NCI-H774 (cell line): ENCODE results near the gene PGAM1.
"Not testable (repeated sequence)": the region's sequence is repeated elsewhere in the genome, so short reads cannot be mapped to it uniquely, and the experiment has no call there.

ENCODE experiments used
- DNase-seq: peaks from one replicate; lab custom pipeline; 2025; lab: John Stamatoyannopoulos, UW

PGAM1 gene

DNA sequence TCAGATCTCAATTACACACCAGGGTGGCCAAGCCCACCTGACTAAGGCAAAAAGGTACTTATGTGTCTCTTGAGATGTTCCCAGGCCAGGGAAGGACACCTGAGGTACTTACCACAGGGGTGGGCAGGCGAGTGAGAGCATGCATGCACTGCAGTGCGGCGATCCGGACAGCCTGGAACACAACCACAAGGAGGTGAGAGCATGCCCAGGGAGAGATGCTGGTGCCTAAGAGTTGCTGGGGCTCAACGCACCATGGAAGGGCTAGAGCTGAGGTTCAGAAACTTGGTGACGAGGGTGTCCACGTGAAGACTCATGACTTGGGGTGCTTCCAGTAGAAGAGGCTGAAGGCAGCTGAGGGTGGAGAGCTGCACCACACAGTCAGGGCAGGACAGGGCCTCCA lies 33.1 kb downstream of the PGAM1 start:
- DNase-seq = no peak

DNA sequence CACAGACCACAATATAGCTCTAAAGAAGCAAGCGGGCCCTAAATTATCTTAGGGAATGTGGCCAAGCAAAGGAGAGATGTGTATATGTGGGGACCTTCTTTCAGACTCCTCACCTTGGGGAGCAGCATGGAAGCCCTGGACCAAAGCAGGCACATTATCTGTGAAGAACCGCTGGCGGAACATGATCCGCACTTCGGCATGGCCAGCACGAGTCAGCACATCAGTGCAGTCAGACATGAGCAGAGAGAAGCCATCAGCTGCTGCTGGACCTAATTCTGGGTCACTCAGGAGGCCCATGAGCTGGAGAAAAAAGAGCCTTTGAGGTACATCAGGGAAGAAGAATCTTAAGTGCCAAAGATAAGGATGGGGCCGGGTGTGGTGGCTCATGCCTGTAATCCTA lies 33.9 kb downstream of the PGAM1 start:
- DNase-seq = no peak

DNA sequence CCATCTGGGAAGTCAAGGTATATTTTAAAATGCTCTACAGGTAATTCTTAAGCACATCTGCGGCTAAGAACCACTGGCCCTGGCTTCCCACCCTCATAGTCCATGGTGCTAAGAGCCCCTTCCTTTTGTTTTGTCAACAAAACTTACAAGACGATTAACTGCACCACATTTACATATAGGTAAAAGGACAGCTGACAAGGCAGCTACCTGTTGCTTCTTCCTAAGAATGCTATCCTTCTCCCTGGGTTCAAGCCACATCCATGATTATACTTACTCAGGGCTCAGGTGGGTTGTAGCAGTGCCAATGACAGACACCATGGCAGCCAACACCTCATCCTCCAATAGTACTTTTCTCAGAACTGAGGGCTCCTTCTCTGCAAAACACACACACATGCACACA lies 36.3 kb downstream of the PGAM1 start:
- DNase-seq = no peak

DNA sequence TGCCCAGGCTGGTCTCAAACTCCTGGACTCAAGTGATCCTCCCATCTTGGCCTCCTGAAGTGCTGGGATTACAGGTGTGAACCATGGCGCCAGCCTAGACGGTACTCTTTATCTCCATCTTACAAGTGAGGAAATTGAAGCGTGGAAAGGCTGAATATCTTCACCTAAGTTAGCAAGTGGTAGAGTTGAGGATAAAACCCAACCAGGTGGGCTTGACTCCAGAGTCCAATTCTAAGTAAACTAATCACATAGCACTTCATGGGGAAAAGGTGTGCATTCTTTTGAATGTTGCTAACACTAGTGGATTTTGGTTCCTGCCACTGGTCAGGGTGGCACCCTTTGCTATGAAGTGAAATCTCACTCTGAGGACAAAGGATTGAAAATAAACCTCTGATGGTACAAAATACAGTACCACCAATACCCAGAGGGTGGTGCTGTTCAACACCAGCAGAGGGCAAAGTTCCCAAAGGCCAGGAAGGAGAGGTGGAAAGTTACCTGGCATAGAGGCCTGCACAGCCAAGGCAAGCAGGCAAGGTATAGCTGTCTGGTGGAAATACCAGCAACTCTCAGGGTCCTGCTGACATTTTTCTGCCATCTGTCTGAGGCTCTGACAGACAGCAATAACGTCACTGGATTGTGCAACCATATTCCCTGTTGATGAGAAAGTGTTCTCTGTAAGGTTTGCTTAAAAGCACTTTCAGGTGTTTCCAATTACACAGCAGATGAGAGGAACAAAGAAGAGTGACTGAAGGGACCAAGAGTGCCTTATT lies 37.6 kb downstream of the PGAM1 start:
- DNase-seq = peak; percentile 1

DNA sequence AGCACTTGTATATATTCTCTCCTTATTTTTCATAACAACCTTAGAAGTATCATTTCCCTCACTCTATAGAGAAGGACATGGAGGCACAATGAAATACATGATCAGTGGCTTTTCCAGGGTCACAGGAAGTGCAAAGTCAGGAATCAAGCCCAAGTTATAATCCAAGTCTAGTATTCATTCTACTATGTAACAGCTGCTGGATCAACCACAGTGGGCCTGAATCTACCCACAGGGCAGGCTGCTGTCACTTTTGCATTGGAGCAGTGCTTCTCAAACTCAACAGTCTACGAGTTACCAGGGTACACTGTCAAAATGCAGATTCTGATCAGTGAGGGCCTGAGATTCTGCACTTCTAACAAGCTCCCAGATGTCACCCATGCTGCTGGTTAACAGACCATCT lies 38.2 kb downstream of the PGAM1 start:
- no peak for DNase-seq

DNA sequence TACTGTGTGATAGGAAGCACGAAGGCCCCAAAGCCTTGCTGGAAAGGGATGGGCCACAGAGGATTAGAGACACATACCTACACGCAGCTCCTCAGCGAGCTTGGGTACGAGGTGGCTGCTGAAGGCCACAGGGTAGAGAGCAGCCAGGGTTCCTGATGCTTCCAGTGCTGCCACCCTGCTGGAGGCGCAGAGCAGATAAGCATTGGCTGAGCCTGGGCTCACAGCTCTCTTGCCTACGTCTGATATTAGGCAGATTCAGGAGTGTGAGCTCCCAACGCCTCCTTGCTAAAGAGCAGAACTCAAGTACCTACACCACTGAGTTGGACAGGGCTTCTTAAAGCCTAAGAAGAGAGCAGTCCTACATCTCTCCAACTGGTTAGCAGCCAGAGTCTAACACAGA lies 40.0 kb downstream of the PGAM1 start:
- no peak for DNase-seq

DNA sequence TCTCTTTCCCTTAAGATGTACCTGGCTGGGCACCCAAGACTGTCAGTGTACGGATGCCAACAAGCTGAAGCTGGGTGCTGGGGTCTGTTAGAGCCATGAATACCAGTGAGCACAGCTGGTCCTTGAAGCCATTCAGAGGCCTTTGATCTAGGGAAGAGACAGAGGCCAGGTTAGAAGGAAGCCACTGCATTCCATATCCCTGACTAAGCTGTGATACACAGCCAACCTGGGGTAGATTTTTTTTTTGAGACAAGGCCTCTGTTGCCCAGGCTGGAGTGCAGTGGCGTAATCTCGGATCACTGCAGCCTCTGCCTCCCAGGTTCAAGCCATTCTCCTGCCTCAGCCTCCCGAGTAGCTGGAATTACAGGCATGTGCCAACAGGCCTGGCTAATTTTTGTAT lies 40.8 kb downstream of the PGAM1 start:
- no peak for DNase-seq

DNA sequence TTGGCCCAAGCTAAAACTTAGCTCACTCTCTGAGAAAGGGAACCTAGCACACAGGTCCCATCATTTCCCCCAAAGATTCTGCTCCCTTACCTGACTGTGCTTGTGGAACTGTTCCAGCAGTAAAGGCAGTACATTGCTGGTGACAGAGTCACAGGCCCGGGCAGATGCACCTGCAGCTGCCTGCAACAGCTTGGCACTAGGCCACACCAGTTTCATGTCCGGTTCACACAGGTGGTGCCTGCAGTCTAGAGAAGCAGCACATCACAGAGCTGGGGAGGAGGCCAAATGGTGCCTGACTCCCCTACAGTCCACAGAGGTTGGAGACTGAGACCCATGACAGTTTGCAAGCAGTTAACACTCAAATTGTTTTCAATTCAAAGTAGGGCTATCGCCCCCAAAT lies 42.2 kb downstream of the PGAM1 start:
- DNase-seq = no peak

DNA sequence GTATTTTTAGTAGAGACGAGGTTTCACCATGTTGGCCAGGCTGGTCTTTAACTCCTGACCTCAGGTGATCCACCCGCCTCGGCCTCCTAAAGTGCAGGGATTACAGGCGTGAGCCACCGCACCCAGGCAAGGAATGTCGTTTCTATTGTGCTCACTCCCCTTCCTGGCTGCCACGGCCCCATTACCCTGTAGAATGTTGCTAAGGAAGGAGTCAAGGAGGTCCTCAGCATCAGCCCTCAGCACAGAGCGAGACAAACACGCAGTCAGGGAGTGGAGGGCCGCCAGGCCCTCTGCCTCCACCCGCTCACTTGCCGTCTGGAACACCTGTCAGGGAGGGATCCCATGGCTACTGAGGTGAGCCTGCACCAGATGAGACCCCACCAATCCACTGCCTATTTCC lies 42.8 kb downstream of the PGAM1 start:
- not testable (repeated sequence) for DNase-seq

DNA sequence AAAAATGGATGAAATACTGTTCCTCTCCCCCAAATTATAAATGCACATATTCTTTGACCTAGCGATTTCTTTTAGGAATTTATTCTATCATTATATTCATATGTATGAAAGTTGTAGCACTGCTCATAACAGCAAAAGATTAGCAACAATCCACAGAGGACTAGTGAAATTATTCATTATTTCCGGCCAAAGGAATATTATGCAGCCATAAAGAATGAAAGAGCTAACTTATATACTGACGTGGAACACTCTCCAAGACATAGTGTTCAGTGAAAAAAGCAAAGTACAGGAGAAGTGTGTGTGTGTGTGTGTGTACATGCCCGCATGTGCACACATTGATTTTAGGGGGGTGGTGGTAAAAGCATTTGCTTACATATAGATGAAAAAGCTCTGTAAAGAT lies 48.9 kb downstream of the PGAM1 start:
- DNase-seq = no peak

DNA sequence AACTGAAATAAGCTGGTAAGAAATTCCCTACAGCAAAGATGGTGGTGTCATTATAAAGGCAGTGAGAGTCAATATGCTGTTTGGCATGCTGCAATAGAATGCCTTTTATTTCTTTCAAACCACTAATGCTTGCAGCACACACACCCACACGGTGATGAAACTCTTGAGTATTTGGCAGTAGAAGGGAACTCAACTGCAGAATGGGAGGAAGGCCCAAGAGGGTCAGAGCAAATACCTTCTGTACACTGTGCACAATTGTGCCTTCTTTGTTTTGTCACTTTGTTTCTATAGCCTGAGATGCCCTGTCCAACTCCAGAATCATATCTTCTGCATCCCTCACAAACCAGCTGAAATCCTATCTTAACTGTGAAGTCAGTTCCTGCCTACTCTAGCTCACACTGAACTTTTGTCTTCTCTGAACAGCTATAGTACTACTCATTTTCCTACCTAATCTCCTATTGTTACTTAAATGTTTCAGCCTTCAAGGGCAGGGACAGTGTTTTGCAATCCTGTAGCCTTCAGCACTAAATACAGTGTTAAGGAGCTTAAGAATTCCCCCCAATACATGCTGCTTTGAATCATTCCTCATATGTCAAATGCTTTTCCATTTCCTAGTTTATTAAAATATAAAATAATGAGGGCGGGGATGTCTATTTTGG lies 50.1 kb downstream of the PGAM1 start:
- DNase-seq = no peak

DNA sequence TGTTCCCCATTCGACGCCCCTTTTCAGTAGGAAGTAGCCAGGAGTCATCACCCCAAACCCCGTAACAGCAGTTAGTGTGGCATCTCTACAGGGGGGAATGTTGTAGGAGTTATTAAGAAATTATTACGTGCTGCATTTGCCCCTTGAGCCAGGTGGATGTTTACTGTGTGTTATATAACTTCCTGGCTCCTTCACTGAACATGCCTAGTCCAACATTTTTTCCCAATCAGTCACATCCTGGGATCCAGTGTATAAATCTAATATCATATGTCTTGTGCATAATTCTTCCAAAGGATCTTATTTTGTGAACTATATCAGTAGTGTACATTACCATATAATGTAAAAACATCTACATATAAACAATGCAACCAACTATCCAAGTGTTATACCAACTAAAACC lies 53.4 kb downstream of the PGAM1 start:
- DNase-seq = not testable (repeated sequence)

DNA sequence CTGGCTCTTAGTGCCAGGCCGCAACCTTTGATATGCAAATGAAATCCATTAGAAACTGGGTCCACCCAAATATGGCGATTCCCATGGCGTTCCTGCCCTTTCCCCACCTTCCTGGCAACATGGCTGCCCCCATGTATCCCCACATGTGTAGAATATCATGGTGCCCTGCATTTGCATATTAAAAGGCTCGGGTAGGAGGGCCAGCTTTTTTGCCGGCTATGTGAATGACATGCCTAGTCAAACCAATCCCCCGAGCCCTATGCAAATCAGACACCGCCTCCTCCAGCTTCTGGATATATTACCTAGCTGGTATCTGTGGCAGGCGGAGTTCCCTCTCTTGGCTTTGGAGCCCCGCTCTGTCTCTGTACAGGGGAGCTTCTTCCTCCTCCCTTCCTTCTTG lies 53.9 kb downstream of the PGAM1 start:
- no peak for DNase-seq

DNA sequence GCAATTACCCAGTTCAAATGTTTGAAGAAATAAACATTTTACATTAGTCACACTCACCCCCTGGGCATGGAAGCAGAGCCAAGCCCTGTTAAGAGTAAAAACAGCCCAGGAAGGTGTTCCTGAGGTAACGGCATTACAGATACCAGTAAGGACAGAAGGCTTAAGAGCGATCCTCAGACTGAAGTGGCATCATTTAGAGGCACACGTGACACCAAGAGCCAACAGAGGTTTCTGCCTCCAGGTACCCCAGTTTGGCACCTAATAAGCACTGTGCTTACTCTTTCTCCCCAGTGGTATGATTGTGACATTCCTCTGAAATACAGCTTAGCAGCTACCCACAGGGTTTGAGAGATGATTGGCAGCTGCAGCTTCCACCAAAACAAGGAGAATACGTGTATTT lies 55.1 kb downstream of the PGAM1 start:
- DNase-seq = no peak

DNA sequence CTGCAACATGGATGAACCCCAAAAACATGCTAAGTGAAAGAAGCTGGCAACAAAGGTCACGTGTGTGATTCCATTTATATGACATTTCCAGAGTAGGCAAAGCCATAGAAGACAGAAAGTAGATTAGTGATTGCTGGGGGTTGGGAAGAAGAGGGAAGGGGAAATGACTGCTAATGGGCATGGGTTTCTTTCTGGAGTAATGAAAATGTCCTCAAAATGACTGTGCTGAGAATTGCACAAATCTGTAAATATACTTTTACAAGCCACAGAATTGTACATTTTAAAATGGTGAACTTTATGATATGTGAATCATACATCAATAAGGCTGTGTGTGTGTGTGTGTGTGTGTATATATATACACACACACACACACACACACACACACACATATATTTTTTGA lies 56.4 kb downstream of the PGAM1 start:
- DNase-seq = no peak
